ENCODE measurements around the gene MSI2. TPM values are rescaled to one million over a fixed set of nuclear protein-coding genes. Genes with fewer than 3 reads are reported as not detected.

MSI2 gene
- total RNA-seq, 1 experiment from 2014 or later, result 174 TPM

DNA sequence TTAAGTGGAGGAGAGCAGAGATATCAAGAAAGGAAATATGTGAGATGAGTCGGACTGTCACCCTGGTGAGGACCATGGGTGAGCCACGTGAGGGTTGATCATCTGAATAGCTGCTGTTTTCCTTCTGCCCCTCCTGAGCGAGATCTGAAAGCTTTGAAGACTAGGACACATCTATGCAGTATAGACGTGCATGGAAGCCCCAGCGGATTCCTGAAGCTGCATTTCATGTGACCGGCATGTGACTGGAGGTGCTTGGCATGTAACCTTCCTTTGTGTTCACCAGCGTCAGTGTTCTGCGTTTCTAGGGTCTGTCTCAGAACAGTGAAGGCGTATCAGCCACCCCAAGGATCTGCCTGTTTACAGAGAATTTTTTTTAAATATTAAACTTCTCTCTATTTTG, 75.1 kb downstream of the MSI2 start:
- ChIA-PET POLR2A (no interaction called here), CTCF (no interaction called here)
- Mint-ChIP-seq H3K4me3 (ENCODE audit: unreplicated experiment) (no peak overlapping the region), H3K4me1 (ENCODE audit: low read depth, unreplicated experiment) (peaks cover 5% of the 10 kb centered on the region), H3K36me3 (ENCODE audit: insufficient read depth, unreplicated experiment) (peaks cover 63% of the 10 kb centered on the region), H3K27me3 (ENCODE audit: insufficient read depth, unreplicated experiment) (no peaks in the 10 kb centered on the region), H3K27ac (ENCODE audit: unreplicated experiment) (peak overlapping the region; percentile 32), H3K9me3 (ENCODE audit: unreplicated experiment) (peaks cover 9% of the 10 kb centered on the region)
- Histone ChIP-seq H3K27me3 (replicated peaks; ENCODE audit: control insufficient read depth, insufficient read depth, low read length) (no peaks in the 10 kb centered on the region), H3K36me3 (ENCODE audit: control insufficient read depth, insufficient read depth, low read length) (peaks cover 3% of the 10 kb centered on the region; the same call in 1 of the 2 replicates), H3K4me3 (ENCODE audit: low read depth, low read length) (no peak overlapping the region), H3K9me3 (no peaks in the 10 kb centered on the region), H3K4me1 (peaks cover 7% of the 10 kb centered on the region; the same call in 1 of the 2 replicates)
- TF ChIP-seq CTCF (IDR thresholded peaks at IDR 0.05; ENCODE audit: insufficient read depth in 1 of 2, low read depth in 1 of 2, low read length in 1 of 2, severe bottlenecking in 1 of 2, unreplicated experiment in 1 of 2), result no peak
- intact Hi-C loops (cut with micrococcal nuclease; ENCODE audit: unreplicated experiment), result loop anchor here (5.0 kb wide), 1 partner anchor 89 kb away; no protein-coding TSS in a partner anchor
- no peak for DNase-seq
- BruUV-seq (replicated peaks), result no TSS peak

GRCh38 chr17:57332501-57332900, 76.2 kb downstream of the MSI2 start:
- Mint-ChIP-seq H3K36me3 (ENCODE audit: insufficient read depth, unreplicated experiment) (peaks cover 52% of the 10 kb centered on the region), H3K27me3 (ENCODE audit: insufficient read depth, unreplicated experiment) (no peaks in the 10 kb centered on the region), H3K27ac (ENCODE audit: unreplicated experiment) (no peak overlapping the region), H3K4me3 (ENCODE audit: unreplicated experiment) (no peak overlapping the region), H3K9me3 (ENCODE audit: unreplicated experiment) (peaks cover 9% of the 10 kb centered on the region), H3K4me1 (ENCODE audit: low read depth, unreplicated experiment) (no peaks in the 10 kb centered on the region)
- no TSS peak for BruUV-seq (replicated peaks)
- intact Hi-C loops (cut with micrococcal nuclease; ENCODE audit: unreplicated experiment), result loop anchor here (5.0 kb wide), 1 partner anchor 90 kb away; no protein-coding TSS in a partner anchor
- no peak for TF ChIP-seq CTCF (IDR thresholded peaks at IDR 0.05; ENCODE audit: insufficient read depth in 1 of 2, low read depth in 1 of 2, low read length in 1 of 2, severe bottlenecking in 1 of 2, unreplicated experiment in 1 of 2)
- Histone ChIP-seq H3K4me3 (ENCODE audit: low read depth, low read length) (no peak overlapping the region), H3K4me1 (no peaks in the 10 kb centered on the region), H3K36me3 (ENCODE audit: control insufficient read depth, insufficient read depth, low read length) (peaks cover 3% of the 10 kb centered on the region; the same call in 1 of the 2 replicates), H3K27me3 (replicated peaks; ENCODE audit: control insufficient read depth, insufficient read depth, low read length) (no peaks in the 10 kb centered on the region), H3K9me3 (no peaks in the 10 kb centered on the region)
- ChIA-PET POLR2A (no interaction called here), CTCF (interaction anchor here (0.7 kb wide), 1 partner anchor 501 kb away, joined by 3 read pairs; no protein-coding TSS in a partner anchor)
- DNase-seq, result no peak

- Histone ChIP-seq H3K36me3 (ENCODE audit: control insufficient read depth, insufficient read depth, low read length) (peaks cover 3% of the 10 kb centered on the region; the same call in 1 of the 2 replicates), H3K4me1 (no peaks in the 10 kb centered on the region), H3K27me3 (replicated peaks; ENCODE audit: control insufficient read depth, insufficient read depth, low read length) (no peaks in the 10 kb centered on the region), H3K4me3 (ENCODE audit: low read depth, low read length) (no peak overlapping the region), H3K9me3 (no peaks in the 10 kb centered on the region)
- BruUV-seq (replicated peaks), result no TSS peak
- POLR2A ChIA-PET, result no interaction called here
- Mint-ChIP-seq H3K36me3 (ENCODE audit: insufficient read depth, unreplicated experiment) (peaks cover 57% of the 10 kb centered on the region), H3K4me1 (ENCODE audit: low read depth, unreplicated experiment) (no peaks in the 10 kb centered on the region), H3K4me3 (ENCODE audit: unreplicated experiment) (no peak overlapping the region), H3K9me3 (ENCODE audit: unreplicated experiment) (peaks cover 9% of the 10 kb centered on the region), H3K27me3 (ENCODE audit: insufficient read depth, unreplicated experiment) (no peaks in the 10 kb centered on the region), H3K27ac (ENCODE audit: unreplicated experiment) (peak overlapping the region; percentile 20)
- intact Hi-C loops (cut with micrococcal nuclease; ENCODE audit: unreplicated experiment), result no loop called here
- no peak for DNase-seq
- TF ChIP-seq CTCF (IDR thresholded peaks at IDR 0.05; ENCODE audit: insufficient read depth in 1 of 2, low read depth in 1 of 2, low read length in 1 of 2, severe bottlenecking in 1 of 2, unreplicated experiment in 1 of 2), result no peak
- CTCF ChIA-PET, result no interaction called here
These were observed 79.0 kb downstream of the MSI2 start for GRCh38 chr17:57335195-57335792.
